WTC11 (cell line): Measurements from ENCODE around the gene DBN1. TPM values are rescaled to one million over a fixed set of nuclear protein-coding genes. Genes with fewer than 3 reads are reported as not detected.

Source experiments
- ATAC-seq: fragments of 200-7000 bp; cut with Tn5 transposase; 2 replicates; pipeline ENCODE4 v1.10.0; 2021; ENCODE audit warnings: mild to moderate bottlenecking, moderate library complexity
- CTCF ChIA-PET: fragments of 300-600 bp; sonication (Branson Sonifier 250); formaldehyde crosslinking; loops from one replicate; lab custom pipeline; 2021; ENCODE audit warnings: antibody characterized with exemption; lab: Charles Lee
- POLR2A ChIA-PET: fragments of 350-600 bp; sonication (Branson Sonifier 250); formaldehyde crosslinking; loops from one replicate; lab custom pipeline; 2021; ENCODE audit warnings: antibody characterized with exemption; lab: Charles Lee
- DNase-seq: peaks from one replicate; pipeline ENCODE4 v3.0.0; 2021; ENCODE audit warnings: low spot score
- H3K27ac Mint-ChIP-seq: 2 replicates; pipeline ENCODE4 v1.8.0; 2021; ENCODE audit warnings: mixed read lengths
- H3K27me3 Mint-ChIP-seq: 2 replicates; pipeline ENCODE4 v1.8.0; 2021; ENCODE audit warnings: low read depth, mild to moderate bottlenecking, moderate library complexity, mixed read lengths
- H3K36me3 Mint-ChIP-seq: 2 replicates; pipeline ENCODE4 v1.8.0; 2021; ENCODE audit warnings: mixed read lengths
- H3K4me1 Mint-ChIP-seq: 2 replicates; pipeline ENCODE4 v1.8.0; 2022; ENCODE audit warnings: mixed read lengths
- H3K4me3 Mint-ChIP-seq: 2 replicates; pipeline ENCODE4 v1.8.0; 2021; ENCODE audit warnings: mild to moderate bottlenecking, moderate library complexity, mixed read lengths
- H3K9me3 Mint-ChIP-seq: 2 replicates; pipeline ENCODE4 v1.8.0; 2021; ENCODE audit warnings: mixed read lengths
- E2F1 ChIP-seq: sonication (generic); formaldehyde crosslinking; IDR thresholded peaks from 2 replicates; pipeline ENCODE4 v1.8.0; 2022; ENCODE audit warnings: mild to moderate bottlenecking, missing genetic modification reagents
- FOXP1 ChIP-seq: sonication (generic); formaldehyde crosslinking; IDR thresholded peaks from 2 replicates; pipeline ENCODE4 v1.8.0; 2022; ENCODE audit warnings: missing genetic modification reagents, mild to moderate bottlenecking, moderate library complexity, borderline replicate concordance
- IRF2 ChIP-seq: sonication (generic); formaldehyde crosslinking; IDR thresholded peaks from 2 replicates; pipeline ENCODE4 v1.8.0; 2022; ENCODE audit warnings: low read depth, missing genetic modification reagents, borderline replicate concordance
- JAZF1 ChIP-seq: fragments of 250-450 bp; sonication (Bioruptor Pico); IDR thresholded peaks from 2 replicates; pipeline ENCODE4 v1.9.0; 2021; ENCODE audit warnings: moderate library complexity, mild to moderate bottlenecking, inconsistent platforms
- KAT7 ChIP-seq: sonication (generic); formaldehyde crosslinking; IDR thresholded peaks from 2 replicates; pipeline ENCODE4 v1.8.1; 2023; ENCODE audit warnings: missing genetic modification reagents, mild to moderate bottlenecking, borderline replicate concordance
- NR2C2 ChIP-seq: sonication (generic); formaldehyde crosslinking; IDR thresholded peaks from 2 replicates; pipeline ENCODE4 v1.8.0; 2022; ENCODE audit warnings: mild to moderate bottlenecking, missing genetic modification reagents
- NR3C1 ChIP-seq: sonication (generic); formaldehyde crosslinking; conservative IDR thresholded peaks from 2 replicates; pipeline ENCODE4 v1.8.1; 2023; ENCODE audit warnings: low read depth, mild to moderate bottlenecking, missing genetic modification reagents
- PREB ChIP-seq: sonication (generic); formaldehyde crosslinking; IDR thresholded peaks from 2 replicates; pipeline ENCODE4 v1.8.1; 2022; ENCODE audit warnings: mild to moderate bottlenecking, missing genetic modification reagents, moderate library complexity, borderline replicate concordance
- RORB ChIP-seq: fragments of 250-450 bp; sonication (Bioruptor Pico); IDR thresholded peaks from 2 replicates; pipeline ENCODE4 v1.9.0; 2021; ENCODE audit warnings: mild to moderate bottlenecking
- SOX15 ChIP-seq: fragments of 250-450 bp; sonication (Bioruptor Pico); IDR thresholded peaks from 2 replicates; pipeline ENCODE4 v1.9.0; 2021; ENCODE audit warnings: mild to moderate bottlenecking
- SP1 ChIP-seq: sonication (generic); formaldehyde crosslinking; conservative IDR thresholded peaks from 2 replicates; pipeline ENCODE4 v1.8.1; 2022; ENCODE audit warnings: missing genetic modification reagents
- ZNF263 ChIP-seq: sonication (generic); formaldehyde crosslinking; IDR thresholded peaks from 2 replicates; pipeline ENCODE4 v1.8.1; 2022; ENCODE audit warnings: low read depth, mild to moderate bottlenecking, moderate library complexity, missing genetic modification reagents
- ZNF416 ChIP-seq: fragments of 250-450 bp; sonication (Bioruptor Pico); IDR thresholded peaks from 2 replicates; pipeline ENCODE4 v1.9.0; 2021; ENCODE audit warnings: mild to moderate bottlenecking, inconsistent platforms
- ZNF512 ChIP-seq: sonication (generic); formaldehyde crosslinking; IDR thresholded peaks from 2 replicates; pipeline ENCODE4 v1.8.1; 2022; ENCODE audit warnings: missing genetic modification reagents, borderline replicate concordance
- total RNA-seq: library from RNA; stranded (reverse); gene quantifications from 3 replicates; pipeline ENCODE4 v1.2.3, GENCODE V29; 2021
- TF ChIP-seq, protein P1 (sequence below): sonication (generic); formaldehyde crosslinking; conservative IDR thresholded peaks from 2 replicates; pipeline ENCODE4 v1.8.1; 2023; ENCODE audit warnings: mild to moderate bottlenecking, low read depth, missing genetic modification reagents, moderate library complexity
- TF ChIP-seq, protein P2 (sequence below): fragments of 200-600 bp; IDR thresholded peaks from 2 replicates; pipeline ENCODE4 v1.8.0; 2022; ENCODE audit warnings: antibody characterized with exemption
- TF ChIP-seq, protein P3 (sequence below): fragments of 250-450 bp; sonication (Bioruptor Pico); IDR thresholded peaks from 2 replicates; pipeline ENCODE4 v1.9.0; 2021; ENCODE audit warnings: mild to moderate bottlenecking

Gene DBN1
- total RNA-seq, 1 experiment from 2014 or later, result 288 TPM

DNA sequence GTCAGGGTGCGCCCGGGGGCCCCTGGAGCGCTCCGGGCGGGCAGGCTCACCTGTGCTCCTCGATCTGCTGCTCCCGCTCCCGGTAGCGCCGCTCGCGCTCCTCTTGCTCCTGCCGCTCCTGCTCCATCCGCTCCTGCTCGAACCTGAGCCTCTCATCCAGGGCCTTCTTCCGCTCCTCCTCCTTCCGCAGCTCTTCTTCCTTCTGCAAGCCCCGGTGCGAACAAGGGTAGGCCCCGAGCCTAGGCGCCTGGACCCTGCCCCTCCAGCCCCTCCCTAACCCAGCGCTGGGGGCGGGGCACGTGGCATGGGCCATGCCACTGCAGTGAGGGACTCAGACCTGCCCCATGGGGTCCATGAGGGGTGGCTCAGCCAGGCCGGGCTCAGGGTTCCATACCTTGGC, 6.6 kb downstream of the DBN1 start:
- Mint-ChIP-seq H3K4me1 (peaks cover 23% of the 10 kb centered on the region), H3K27me3 (no peaks in the 10 kb centered on the region), H3K36me3 (peaks cover 63% of the 10 kb centered on the region), H3K27ac (no peak overlapping the region), H3K9me3 (peaks cover 10% of the 10 kb centered on the region), H3K4me3 (no peak overlapping the region)
- DNase-seq, result no peak
- TF ChIP-seq, protein P1, sequence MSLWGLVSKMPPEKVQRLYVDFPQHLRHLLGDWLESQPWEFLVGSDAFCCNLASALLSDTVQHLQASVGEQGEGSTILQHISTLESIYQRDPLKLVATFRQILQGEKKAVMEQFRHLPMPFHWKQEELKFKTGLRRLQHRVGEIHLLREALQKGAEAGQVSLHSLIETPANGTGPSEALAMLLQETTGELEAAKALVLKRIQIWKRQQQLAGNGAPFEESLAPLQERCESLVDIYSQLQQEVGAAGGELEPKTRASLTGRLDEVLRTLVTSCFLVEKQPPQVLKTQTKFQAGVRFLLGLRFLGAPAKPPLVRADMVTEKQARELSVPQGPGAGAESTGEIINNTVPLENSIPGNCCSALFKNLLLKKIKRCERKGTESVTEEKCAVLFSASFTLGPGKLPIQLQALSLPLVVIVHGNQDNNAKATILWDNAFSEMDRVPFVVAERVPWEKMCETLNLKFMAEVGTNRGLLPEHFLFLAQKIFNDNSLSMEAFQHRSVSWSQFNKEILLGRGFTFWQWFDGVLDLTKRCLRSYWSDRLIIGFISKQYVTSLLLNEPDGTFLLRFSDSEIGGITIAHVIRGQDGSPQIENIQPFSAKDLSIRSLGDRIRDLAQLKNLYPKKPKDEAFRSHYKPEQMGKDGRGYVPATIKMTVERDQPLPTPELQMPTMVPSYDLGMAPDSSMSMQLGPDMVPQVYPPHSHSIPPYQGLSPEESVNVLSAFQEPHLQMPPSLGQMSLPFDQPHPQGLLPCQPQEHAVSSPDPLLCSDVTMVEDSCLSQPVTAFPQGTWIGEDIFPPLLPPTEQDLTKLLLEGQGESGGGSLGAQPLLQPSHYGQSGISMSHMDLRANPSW (CRISPR knock-in tag), result no peak
- TF ChIP-seq IRF2 (CRISPR knock-in tag), result no peak
- no peak for TF ChIP-seq JAZF1 (CRISPR knock-in tag)
- no peak for TF ChIP-seq FOXP1 (CRISPR knock-in tag)
- no peak for TF ChIP-seq SOX15 (CRISPR knock-in tag)
- TF ChIP-seq NR2C2 (CRISPR knock-in tag), result no peak
- TF ChIP-seq E2F1 (CRISPR knock-in tag), result no peak
- TF ChIP-seq KAT7 (CRISPR knock-in tag), result no peak
- no peak for TF ChIP-seq PREB (CRISPR knock-in tag)
- no peak for TF ChIP-seq ZNF512
- TF ChIP-seq NR3C1 (CRISPR knock-in tag), result no peak
- TF ChIP-seq, protein P2, sequence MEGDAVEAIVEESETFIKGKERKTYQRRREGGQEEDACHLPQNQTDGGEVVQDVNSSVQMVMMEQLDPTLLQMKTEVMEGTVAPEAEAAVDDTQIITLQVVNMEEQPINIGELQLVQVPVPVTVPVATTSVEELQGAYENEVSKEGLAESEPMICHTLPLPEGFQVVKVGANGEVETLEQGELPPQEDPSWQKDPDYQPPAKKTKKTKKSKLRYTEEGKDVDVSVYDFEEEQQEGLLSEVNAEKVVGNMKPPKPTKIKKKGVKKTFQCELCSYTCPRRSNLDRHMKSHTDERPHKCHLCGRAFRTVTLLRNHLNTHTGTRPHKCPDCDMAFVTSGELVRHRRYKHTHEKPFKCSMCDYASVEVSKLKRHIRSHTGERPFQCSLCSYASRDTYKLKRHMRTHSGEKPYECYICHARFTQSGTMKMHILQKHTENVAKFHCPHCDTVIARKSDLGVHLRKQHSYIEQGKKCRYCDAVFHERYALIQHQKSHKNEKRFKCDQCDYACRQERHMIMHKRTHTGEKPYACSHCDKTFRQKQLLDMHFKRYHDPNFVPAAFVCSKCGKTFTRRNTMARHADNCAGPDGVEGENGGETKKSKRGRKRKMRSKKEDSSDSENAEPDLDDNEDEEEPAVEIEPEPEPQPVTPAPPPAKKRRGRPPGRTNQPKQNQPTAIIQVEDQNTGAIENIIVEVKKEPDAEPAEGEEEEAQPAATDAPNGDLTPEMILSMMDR, result no peak
- no peak for TF ChIP-seq ZNF416 (CRISPR knock-in tag)
- TF ChIP-seq, protein P3, sequence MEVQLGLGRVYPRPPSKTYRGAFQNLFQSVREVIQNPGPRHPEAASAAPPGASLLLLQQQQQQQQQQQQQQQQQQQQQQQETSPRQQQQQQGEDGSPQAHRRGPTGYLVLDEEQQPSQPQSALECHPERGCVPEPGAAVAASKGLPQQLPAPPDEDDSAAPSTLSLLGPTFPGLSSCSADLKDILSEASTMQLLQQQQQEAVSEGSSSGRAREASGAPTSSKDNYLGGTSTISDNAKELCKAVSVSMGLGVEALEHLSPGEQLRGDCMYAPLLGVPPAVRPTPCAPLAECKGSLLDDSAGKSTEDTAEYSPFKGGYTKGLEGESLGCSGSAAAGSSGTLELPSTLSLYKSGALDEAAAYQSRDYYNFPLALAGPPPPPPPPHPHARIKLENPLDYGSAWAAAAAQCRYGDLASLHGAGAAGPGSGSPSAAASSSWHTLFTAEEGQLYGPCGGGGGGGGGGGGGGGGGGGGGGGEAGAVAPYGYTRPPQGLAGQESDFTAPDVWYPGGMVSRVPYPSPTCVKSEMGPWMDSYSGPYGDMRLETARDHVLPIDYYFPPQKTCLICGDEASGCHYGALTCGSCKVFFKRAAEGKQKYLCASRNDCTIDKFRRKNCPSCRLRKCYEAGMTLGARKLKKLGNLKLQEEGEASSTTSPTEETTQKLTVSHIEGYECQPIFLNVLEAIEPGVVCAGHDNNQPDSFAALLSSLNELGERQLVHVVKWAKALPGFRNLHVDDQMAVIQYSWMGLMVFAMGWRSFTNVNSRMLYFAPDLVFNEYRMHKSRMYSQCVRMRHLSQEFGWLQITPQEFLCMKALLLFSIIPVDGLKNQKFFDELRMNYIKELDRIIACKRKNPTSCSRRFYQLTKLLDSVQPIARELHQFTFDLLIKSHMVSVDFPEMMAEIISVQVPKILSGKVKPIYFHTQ (CRISPR knock-in tag), result no peak
- TF ChIP-seq SP1 (CRISPR knock-in tag), result no peak
- no peak for TF ChIP-seq ZNF263 (CRISPR knock-in tag)
- no peak for TF ChIP-seq RORB
- POLR2A ChIA-PET, result no interaction called here
- ATAC-seq, result no peak
- CTCF ChIA-PET, result interaction anchor here (0.6 to 16.7 kb wide), 2 partner anchors 9 to 26 kb away, joined by 4 to 230 read pairs; partner anchors contain the start of gene PDLIM7
